Karpas-422 (cell line): ENCODE results near the gene SMIM7. TPM values are rescaled to one million over a fixed set of nuclear protein-coding genes. Genes with fewer than 3 reads are reported as not detected.

Experiments
- DNase-seq: peaks from one replicate; pipeline ENCODE4 v3.0.0-alpha.2; 2015
- H2AFZ ChIP-seq: fragments of 200-600 bp; sonication (generic); 2 replicates; pipeline ENCODE4 v1.6.1; 2014; ENCODE audit warnings: antibody characterized with exemption, low read length, mixed read lengths
- H3K27ac ChIP-seq: fragments of 200-600 bp; sonication (generic); 2 replicates; pipeline ENCODE4 v1.5.1; 2014; ENCODE audit warnings: mild to moderate bottlenecking, low read length, moderate library complexity
- H3K27me3 ChIP-seq: fragments of 200-600 bp; sonication (generic); 2 replicates; pipeline ENCODE4 v1.6.1; 2014; ENCODE audit warnings: low read length, mixed read lengths
- H3K36me3 ChIP-seq: fragments of 200-600 bp; sonication (generic); 2 replicates; pipeline ENCODE4 v1.6.1; 2014; ENCODE audit warnings: low read length, mixed read lengths; ENCODE audit not compliant: insufficient read depth
- H3K4me1 ChIP-seq: fragments of 200-600 bp; sonication (generic); 2 replicates; pipeline ENCODE4 v1.6.1; 2014; ENCODE audit warnings: mild to moderate bottlenecking, low read length, mixed read lengths
- H3K4me2 ChIP-seq: fragments of 200-600 bp; sonication (generic); 2 replicates; pipeline ENCODE4 v1.6.1; 2014; ENCODE audit warnings: low read length, low read depth, mild to moderate bottlenecking; ENCODE audit not compliant: poor library complexity, severe bottlenecking
- H3K4me3 ChIP-seq: fragments of 200-600 bp; sonication (generic); 2 replicates; pipeline ENCODE4 v1.5.1; 2014; ENCODE audit warnings: mild to moderate bottlenecking, antibody characterized with exemption, low read length, mixed read lengths
- H3K79me2 ChIP-seq: fragments of 200-600 bp; sonication (generic); 2 replicates; pipeline ENCODE4 v1.6.1; 2014; ENCODE audit warnings: mild to moderate bottlenecking, low read length, mixed read lengths
- H3K9ac ChIP-seq: fragments of 200-600 bp; sonication (generic); 2 replicates; pipeline ENCODE4 v1.6.0; 2014; ENCODE audit warnings: low read length
- H3K9me2 ChIP-seq: fragments of 200-600 bp; sonication (generic), shearing (Covaris generic); replicated peaks from 2 replicates; pipeline ENCODE4 v1.6.0; 2014; ENCODE audit warnings: mild to moderate bottlenecking, low read length, moderate library complexity; ENCODE audit not compliant: insufficient read depth
- H3K9me3 ChIP-seq: fragments of 300-700, 200-600 bp; sonication (generic); 2 replicates; pipeline ENCODE4 v1.6.1; 2014; ENCODE audit warnings: low read length, mixed read lengths
- H4K20me1 ChIP-seq: fragments of 200-600 bp; sonication (generic); 2 replicates; pipeline ENCODE4 v1.6.1; 2014; ENCODE audit warnings: mild to moderate bottlenecking, antibody characterized with exemption, low read length, low read depth; ENCODE audit not compliant: insufficient read depth
- total RNA-seq: library from RNA; depleted of rRNA; stranded (reverse); fragments of >200 nt; shearing (Covaris generic); gene quantifications from 2 replicates; pipeline ENCODE4 v1.2.3, GENCODE V29; 2014; ENCODE audit warnings: low replicate concordance

The SMIM7 gene
- total RNA-seq, 1 experiment from 2014 or later: 62.0 TPM

GRCh38 chr19:16637535-16637934 is 22.4 kb downstream of the SMIM7 start:
- no peaks in the 10 kb centered on the region for H3K9me2 ChIP-seq
- DNase-seq: no peak
- peaks cover 11% of the 10 kb centered on the region for H3K4me1 ChIP-seq
- H3K27me3 ChIP-seq: no peaks in the 10 kb centered on the region
- H3K9me3 ChIP-seq: no peaks in the 10 kb centered on the region
- peaks cover 23% of the 10 kb centered on the region for H3K36me3 ChIP-seq
- no peaks in the 10 kb centered on the region for H4K20me1 ChIP-seq
- H3K27ac ChIP-seq: no peak overlapping the region
- no peak overlapping the region for H3K9ac ChIP-seq
- H3K79me2 ChIP-seq: peaks cover 48% of the 10 kb centered on the region
- no peak overlapping the region for H3K4me3 ChIP-seq
- H2AFZ ChIP-seq: no peak overlapping the region
- H3K4me2 ChIP-seq: no peak overlapping the region

DNA sequence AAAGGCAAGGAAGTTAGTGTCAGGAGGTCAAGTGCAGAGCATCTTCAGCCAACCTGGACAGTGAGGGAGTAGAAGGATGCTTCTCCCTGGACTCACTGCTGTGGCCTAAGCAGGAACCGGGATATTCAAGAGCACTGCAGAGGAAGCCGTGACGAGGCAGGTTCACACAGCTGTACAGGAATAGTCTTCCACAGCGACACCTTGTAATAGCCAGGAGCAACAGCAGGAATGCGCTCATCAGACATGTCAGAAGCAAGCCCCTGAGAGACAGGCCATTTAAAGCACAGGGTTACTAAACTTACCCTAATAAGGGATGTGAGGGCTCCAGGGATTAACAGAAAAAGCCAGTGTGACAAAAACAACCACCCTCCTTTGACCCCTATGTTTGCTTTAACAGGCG is 28.5 kb downstream of the SMIM7 start:
- Histone ChIP-seq H3K4me2 (no peak overlapping the region), H3K27me3 (no peaks in the 10 kb centered on the region), H4K20me1 (peaks cover 12% of the 10 kb centered on the region; the same call in 1 of the 2 replicates), H3K9me3 (no peaks in the 10 kb centered on the region), H3K4me3 (no peak overlapping the region), H3K9ac (no peak overlapping the region), H3K27ac (no peak overlapping the region), H3K36me3 (peaks cover 9% of the 10 kb centered on the region), H3K4me1 (peaks cover 23% of the 10 kb centered on the region), H3K9me2 (no peaks in the 10 kb centered on the region), H2AFZ (no peak overlapping the region), H3K79me2 (peaks cover 28% of the 10 kb centered on the region)
- no peak for DNase-seq

GRCh38 chr19:16628984-16629691 is 30.8 kb downstream of the SMIM7 start:
- Histone ChIP-seq H3K27me3 (no peaks in the 10 kb centered on the region), H3K4me3 (peak overlapping the region; percentile 93), H3K4me1 (peaks cover 46% of the 10 kb centered on the region), H3K4me2 (peak overlapping the region; percentile 96), H3K79me2 (peaks cover 45% of the 10 kb centered on the region), H3K9me3 (no peaks in the 10 kb centered on the region), H3K36me3 (peaks cover 23% of the 10 kb centered on the region), H3K27ac (peak overlapping the region; percentile 88), H2AFZ (no peak overlapping the region), H3K9ac (peak overlapping the region; percentile 99), H4K20me1 (peaks cover 34% of the 10 kb centered on the region), H3K9me2 (no peaks in the 10 kb centered on the region)
- peak; percentile 71 for DNase-seq

- Histone ChIP-seq H3K4me1 (peaks cover 54% of the 10 kb centered on the region), H3K9me2 (no peaks in the 10 kb centered on the region), H3K9ac (peak within 1 kb of the TSS; percentile 99), H3K9me3 (no peaks in the 10 kb centered on the region), H3K4me3 (peak within 1 kb of the TSS; percentile 97), H4K20me1 (peaks cover 41% of the 10 kb centered on the region), H2AFZ (0 out of 2 replicates have a peak within 1 kb of the TSS, but pooled peaks have one; percentile 60), H3K27ac (peak within 1 kb of the TSS; percentile 88), H3K27me3 (no peaks in the 10 kb centered on the region), H3K4me2 (peak within 1 kb of the TSS; percentile 96), H3K79me2 (peaks cover 49% of the 10 kb centered on the region), H3K36me3 (peaks cover 23% of the 10 kb centered on the region)
- peak; percentile 98 for DNase-seq
These were observed 31.6 kb downstream of the SMIM7 start, which contains the start of gene MED26 for GRCh38 chr19:16628183-16628983. Gene MED26 (minus strand): TSS chr19:16628204. CDS start chr19:16627943, 261 bp downstream.

- Histone ChIP-seq H3K36me3 (peaks cover 26% of the 10 kb centered on the region), H3K9me3 (no peaks in the 10 kb centered on the region), H3K9ac (peak overlapping the region; percentile 98), H3K4me3 (peak overlapping the region; percentile 97), H4K20me1 (peaks cover 46% of the 10 kb centered on the region), H3K9me2 (no peaks in the 10 kb centered on the region), H2AFZ (no peak overlapping the region), H3K27ac (peak overlapping the region; percentile 74), H3K79me2 (peaks cover 54% of the 10 kb centered on the region), H3K4me1 (peaks cover 59% of the 10 kb centered on the region), H3K27me3 (no peaks in the 10 kb centered on the region), H3K4me2 (peak overlapping the region; percentile 87)
- no peak for DNase-seq
These were observed 32.1 kb downstream of the SMIM7 start for GRCh38 chr19:16627928-16628182.

DNA sequence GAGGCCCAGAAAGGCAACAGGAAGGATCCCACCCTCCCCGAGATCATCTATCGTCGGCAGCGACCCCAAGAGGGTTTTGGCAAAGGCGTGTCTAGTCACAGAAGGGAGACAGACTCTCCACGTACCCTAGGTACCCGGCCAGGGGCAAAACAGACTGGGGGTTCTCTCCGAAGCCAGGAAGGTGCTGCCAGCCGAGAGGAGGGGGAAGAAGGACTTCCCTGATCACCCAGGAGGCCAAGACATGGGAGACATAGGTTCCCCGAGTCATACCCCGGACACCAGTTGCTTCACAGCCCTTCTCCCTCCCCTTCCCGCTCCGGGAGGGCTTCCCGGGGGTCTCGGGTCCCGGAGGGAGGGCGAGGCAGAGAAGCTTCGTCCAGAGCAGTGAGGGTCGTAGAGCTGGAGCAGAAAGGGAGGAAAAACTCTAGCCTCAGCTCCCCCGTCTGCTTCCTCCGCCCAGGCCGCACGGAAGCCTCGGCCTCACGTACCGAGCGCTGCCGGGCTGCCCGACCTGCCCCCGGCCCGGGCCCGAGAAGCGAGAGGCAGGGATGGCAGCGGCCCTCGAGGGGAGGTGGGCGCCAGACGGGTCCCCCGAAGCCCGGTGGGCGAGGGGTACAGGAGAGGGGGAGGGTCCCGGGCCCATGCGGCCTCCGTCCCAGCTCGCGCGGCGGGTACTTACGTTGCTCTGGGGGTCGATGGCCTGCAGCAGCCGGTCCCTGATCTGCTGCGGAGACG is 32.6 kb downstream of the SMIM7 start:
- DNase-seq: peak; percentile 66
- peak overlapping the region; percentile 98 for H3K9ac ChIP-seq
- peak overlapping the region; percentile 74 for H3K27ac ChIP-seq
- peak overlapping the region; percentile 87 for H3K4me2 ChIP-seq
- H4K20me1 ChIP-seq: peaks cover 50% of the 10 kb centered on the region
- H3K4me1 ChIP-seq: peaks cover 64% of the 10 kb centered on the region
- no peaks in the 10 kb centered on the region for H3K27me3 ChIP-seq
- H3K4me3 ChIP-seq: peak overlapping the region; percentile 97
- peaks cover 59% of the 10 kb centered on the region for H3K79me2 ChIP-seq
- no peaks in the 10 kb centered on the region for H3K9me2 ChIP-seq
- H3K9me3 ChIP-seq: no peaks in the 10 kb centered on the region
- H3K36me3 ChIP-seq: peaks cover 23% of the 10 kb centered on the region
- H2AFZ ChIP-seq: no peak overlapping the region

- H3K9ac ChIP-seq: peak overlapping the region; percentile 98
- peaks cover 54% of the 10 kb centered on the region for H4K20me1 ChIP-seq
- no peak for DNase-seq
- H3K27ac ChIP-seq: peak overlapping the region; percentile 97
- H3K4me1 ChIP-seq: peaks cover 70% of the 10 kb centered on the region
- H3K36me3 ChIP-seq: peaks cover 20% of the 10 kb centered on the region
- no peak overlapping the region for H2AFZ ChIP-seq
- H3K9me2 ChIP-seq: no peaks in the 10 kb centered on the region
- H3K9me3 ChIP-seq: no peaks in the 10 kb centered on the region
- H3K79me2 ChIP-seq: peaks cover 61% of the 10 kb centered on the region
- H3K4me2 ChIP-seq: peak overlapping the region; percentile 87
- H3K27me3 ChIP-seq: no peaks in the 10 kb centered on the region
- H3K4me3 ChIP-seq: peak overlapping the region; percentile 97
These were observed 33.1 kb downstream of the SMIM7 start for GRCh38 chr19:16626796-16627192.
